Measurements from ENCODE around the gene PPP3CA.

PPP3CA gene

DNA sequence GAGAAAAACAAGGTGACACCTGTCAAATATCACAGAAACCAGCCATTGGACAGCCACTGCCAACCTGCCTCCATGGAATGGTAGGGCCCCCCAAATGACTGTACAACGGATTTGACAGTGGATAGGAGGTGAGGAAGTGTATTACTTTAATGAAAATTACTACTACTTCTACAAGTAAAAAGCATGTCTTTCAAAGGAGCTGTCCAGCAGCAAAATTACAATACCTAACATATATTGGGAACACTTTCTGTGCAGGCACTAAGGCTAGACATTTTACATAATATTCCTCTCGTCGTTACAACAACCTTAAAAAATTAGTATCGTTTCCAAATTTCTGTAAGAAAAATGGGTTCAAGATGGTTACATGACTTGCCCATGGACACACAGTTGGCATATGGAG lies 14.9 kb downstream of the PPP3CA start:
- H3K36me3 ChIP-seq (replicated peaks; ENCODE audit: insufficient read depth, low read length) = no peaks in the 10 kb centered on the region
- no peaks in the 10 kb centered on the region for H4K20me1 ChIP-seq (ENCODE audit: insufficient read depth, low read length)
- no peak overlapping the region for H3K27ac ChIP-seq (ENCODE audit: low read length)
- H2AFZ ChIP-seq (ENCODE audit: low read length) = no peak overlapping the region
- H3K79me2 ChIP-seq (ENCODE audit: low read length) = peaks cover 90% of the 10 kb centered on the region
- H3K4me3 ChIP-seq (ENCODE audit: low read length) = no peak overlapping the region
- no peaks in the 10 kb centered on the region for H3K9me2 ChIP-seq (replicated peaks; ENCODE audit: insufficient read depth, low read length)
- H3K4me2 ChIP-seq (ENCODE audit: low read depth, low read length) = no peak overlapping the region
- TF ChIP-seq EZH2phosphoT487 (IDR thresholded peaks at IDR 0.05; ENCODE audit: low read length) = no peak
- TF ChIP-seq, protein P1, sequence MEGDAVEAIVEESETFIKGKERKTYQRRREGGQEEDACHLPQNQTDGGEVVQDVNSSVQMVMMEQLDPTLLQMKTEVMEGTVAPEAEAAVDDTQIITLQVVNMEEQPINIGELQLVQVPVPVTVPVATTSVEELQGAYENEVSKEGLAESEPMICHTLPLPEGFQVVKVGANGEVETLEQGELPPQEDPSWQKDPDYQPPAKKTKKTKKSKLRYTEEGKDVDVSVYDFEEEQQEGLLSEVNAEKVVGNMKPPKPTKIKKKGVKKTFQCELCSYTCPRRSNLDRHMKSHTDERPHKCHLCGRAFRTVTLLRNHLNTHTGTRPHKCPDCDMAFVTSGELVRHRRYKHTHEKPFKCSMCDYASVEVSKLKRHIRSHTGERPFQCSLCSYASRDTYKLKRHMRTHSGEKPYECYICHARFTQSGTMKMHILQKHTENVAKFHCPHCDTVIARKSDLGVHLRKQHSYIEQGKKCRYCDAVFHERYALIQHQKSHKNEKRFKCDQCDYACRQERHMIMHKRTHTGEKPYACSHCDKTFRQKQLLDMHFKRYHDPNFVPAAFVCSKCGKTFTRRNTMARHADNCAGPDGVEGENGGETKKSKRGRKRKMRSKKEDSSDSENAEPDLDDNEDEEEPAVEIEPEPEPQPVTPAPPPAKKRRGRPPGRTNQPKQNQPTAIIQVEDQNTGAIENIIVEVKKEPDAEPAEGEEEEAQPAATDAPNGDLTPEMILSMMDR (IDR thresholded peaks at IDR 0.05; ENCODE audit: low read length) = no peak
- TF ChIP-seq EZH2 (optimal IDR thresholded peaks at IDR 0.05; ENCODE audit: low read depth, low read length) = no peak
- H3F3A ChIP-seq (ENCODE audit: insufficient read depth, low read length) = no peaks in the 10 kb centered on the region
- DNase-seq = no peak
- no peaks in the 10 kb centered on the region for H3K9me3 ChIP-seq (replicated peaks; ENCODE audit: insufficient read depth, low read length)
- H3K9ac ChIP-seq (ENCODE audit: low read length) = no peak overlapping the region
- peaks cover 22% of the 10 kb centered on the region for H3K4me1 ChIP-seq (ENCODE audit: low read length)
- H3K27me3 ChIP-seq (replicated peaks; ENCODE audit: insufficient read depth, low read length) = no peaks in the 10 kb centered on the region

- Histone ChIP-seq H4K20me1 (ENCODE audit: insufficient read depth, low read length) (no peaks in the 10 kb centered on the region), H3K4me3 (ENCODE audit: low read length) (no peak overlapping the region), H3K9me3 (replicated peaks; ENCODE audit: insufficient read depth, low read length) (no peaks in the 10 kb centered on the region), H2AFZ (ENCODE audit: low read length) (no peak overlapping the region), H3K9me2 (replicated peaks; ENCODE audit: insufficient read depth, low read length) (no peaks in the 10 kb centered on the region), H3F3A (ENCODE audit: insufficient read depth, low read length) (no peaks in the 10 kb centered on the region), H3K27ac (ENCODE audit: low read length) (no peak overlapping the region), H3K9ac (ENCODE audit: low read length) (no peak overlapping the region), H3K36me3 (replicated peaks; ENCODE audit: insufficient read depth, low read length) (no peaks in the 10 kb centered on the region), H3K4me1 (ENCODE audit: low read length) (peaks cover 22% of the 10 kb centered on the region), H3K4me2 (ENCODE audit: low read depth, low read length) (no peak overlapping the region), H3K27me3 (replicated peaks; ENCODE audit: insufficient read depth, low read length) (no peaks in the 10 kb centered on the region), H3K79me2 (ENCODE audit: low read length) (peaks cover 91% of the 10 kb centered on the region)
- TF ChIP-seq EZH2phosphoT487 (IDR thresholded peaks at IDR 0.05; ENCODE audit: low read length) (no peak), EZH2 (optimal IDR thresholded peaks at IDR 0.05; ENCODE audit: low read depth, low read length) (no peak)
- TF ChIP-seq, protein P1 (IDR thresholded peaks at IDR 0.05; ENCODE audit: low read length) = no peak
- no peak for DNase-seq
These were observed 16.3 kb downstream of the PPP3CA start for GRCh38 chr4:101331017-101331416.

- Histone ChIP-seq H3K4me1 (ENCODE audit: low read length) (0 out of 2 replicates have a peak, but pooled peaks cover 11% of the 10 kb centered on the region), H3K36me3 (replicated peaks; ENCODE audit: insufficient read depth, low read length) (no peaks in the 10 kb centered on the region), H3K4me3 (ENCODE audit: low read length) (no peak overlapping the region), H3K27me3 (replicated peaks; ENCODE audit: insufficient read depth, low read length) (no peaks in the 10 kb centered on the region), H3K9me3 (replicated peaks; ENCODE audit: insufficient read depth, low read length) (no peaks in the 10 kb centered on the region), H2AFZ (ENCODE audit: low read length) (no peak overlapping the region), H4K20me1 (ENCODE audit: insufficient read depth, low read length) (no peaks in the 10 kb centered on the region), H3F3A (ENCODE audit: insufficient read depth, low read length) (no peaks in the 10 kb centered on the region), H3K9me2 (replicated peaks; ENCODE audit: insufficient read depth, low read length) (no peaks in the 10 kb centered on the region), H3K79me2 (ENCODE audit: low read length) (peaks cover 95% of the 10 kb centered on the region), H3K27ac (ENCODE audit: low read length) (no peak overlapping the region), H3K9ac (ENCODE audit: low read length) (no peak overlapping the region), H3K4me2 (ENCODE audit: low read depth, low read length) (no peak overlapping the region)
- TF ChIP-seq EZH2phosphoT487 (IDR thresholded peaks at IDR 0.05; ENCODE audit: low read length) = no peak
- no peak for TF ChIP-seq EZH2 (optimal IDR thresholded peaks at IDR 0.05; ENCODE audit: low read depth, low read length)
- TF ChIP-seq, protein P1 (IDR thresholded peaks at IDR 0.05; ENCODE audit: low read length) = no peak
- no peak for DNase-seq
These were observed 17.7 kb downstream of the PPP3CA start for GRCh38 chr4:101329592-101329991.

Data from MM.1S (cell line).